HepG2 (cell line): Measurements from ENCODE around the gene EEF1AKMT3. TPM values are rescaled to one million over a fixed set of nuclear protein-coding genes. Genes with fewer than 3 reads are reported as not detected.
A peak's percentile ranks its signal among the peaks of the same experiment; 100 is the strongest.

Source experiments
- BRD4 ChIP-seq: sonication (generic); formaldehyde crosslinking; IDR thresholded peaks from 2 replicates; pipeline ENCODE4 v1.4.0; 2020; ENCODE audit warnings: missing genetic modification reagents
- CENPT ChIP-seq: sonication (generic); formaldehyde crosslinking; IDR thresholded peaks from 2 replicates; pipeline ENCODE4 v1.8.0; 2022; ENCODE audit warnings: low read depth, mild to moderate bottlenecking, moderate library complexity, missing genetic modification reagents
- ETV5 ChIP-seq: IDR thresholded peaks from 2 replicates; pipeline ENCODE4 v1.6.1; 2018; ENCODE audit warnings: missing biosample characterization, missing genetic modification reagents, inconsistent platforms, borderline replicate concordance
- HNRNPLL ChIP-seq: fragments of 200-400 bp; formaldehyde crosslinking; IDR thresholded peaks from 2 replicates; pipeline ENCODE4 v1.6.1; 2017; ENCODE audit warnings: mild to moderate bottlenecking, low read depth, low read length; ENCODE audit not compliant: poor library complexity, severe bottlenecking
- HOXD1 ChIP-seq: sonication (generic); formaldehyde crosslinking; IDR thresholded peaks from 2 replicates; pipeline ENCODE4 v1.5.0; 2020; ENCODE audit warnings: missing genetic modification reagents
- MBD4 ChIP-seq: IDR thresholded peaks from 2 replicates; pipeline ENCODE4 v1.6.1; 2012; ENCODE audit warnings: low read length, inconsistent platforms, borderline replicate concordance
- NRL ChIP-seq: sonication (generic); formaldehyde crosslinking; IDR thresholded peaks from 2 replicates; pipeline ENCODE4 v1.5.0; 2020; ENCODE audit warnings: missing genetic modification reagents, mild to moderate bottlenecking, moderate library complexity, borderline replicate concordance
- PHF8 ChIP-seq: sonication (generic); formaldehyde crosslinking; IDR thresholded peaks from 2 replicates; pipeline ENCODE4 v1.5.0; 2020; ENCODE audit warnings: missing genetic modification reagents
- SALL1 ChIP-seq: sonication (generic); formaldehyde crosslinking; IDR thresholded peaks from 2 replicates; pipeline ENCODE4 v1.8.0; 2022; ENCODE audit warnings: mild to moderate bottlenecking, missing genetic modification reagents
- SNRNP70 ChIP-seq: fragments of 200-400 bp; formaldehyde crosslinking; IDR thresholded peaks from 2 replicates; pipeline ENCODE4 v1.6.1; 2017; ENCODE audit warnings: mild to moderate bottlenecking, low read depth, low read length, moderate library complexity
- ZBTB42 ChIP-seq: sonication (generic); formaldehyde crosslinking; IDR thresholded peaks from 2 replicates; pipeline ENCODE4 v1.5.0; 2020; ENCODE audit warnings: mild to moderate bottlenecking, missing genetic modification reagents
- ZNF382 ChIP-seq: sonication (generic); formaldehyde crosslinking; IDR thresholded peaks from 2 replicates; pipeline ENCODE4 v1.5.0; 2020; ENCODE audit warnings: missing genetic modification reagents, mild to moderate bottlenecking, borderline replicate concordance
- ZNF383 ChIP-seq: sonication (generic); formaldehyde crosslinking; IDR thresholded peaks from 2 replicates; pipeline ENCODE4 v1.4.0; 2020; ENCODE audit warnings: missing genetic modification reagents, mild to moderate bottlenecking, borderline replicate concordance
- ZNF556 ChIP-seq: sonication (generic); formaldehyde crosslinking; IDR thresholded peaks from 2 replicates; pipeline ENCODE4 v1.4.0; 2020; ENCODE audit warnings: mild to moderate bottlenecking, missing genetic modification reagents, borderline replicate concordance
- ZNF792 ChIP-seq: IDR thresholded peaks from 2 replicates; pipeline ENCODE4 v1.6.1; 2016
- ZSCAN21 ChIP-seq: sonication (generic); formaldehyde crosslinking; IDR thresholded peaks from 2 replicates; pipeline ENCODE4 v1.8.0; 2022; ENCODE audit warnings: mild to moderate bottlenecking, missing genetic modification reagents, moderate library complexity, borderline replicate concordance
- polyA plus RNA-seq, 8 experiments: library from polyadenylated mRNA; depleted of rRNA in 3 of 8; stranded (reverse) in 7 of 8; unstranded in 1 of 8; fragments of >200 nt; fragmentation: Illumina TruSeq in 4 of 8; extraction: Trizol in 4 of 8; gene quantifications; 2 replicates each; pipeline versions ENCODE4 v1.2.1 to v1.2.3, GENCODE V29; 2011 to 2016; ENCODE audit warnings: low read depth in 4 of 8, missing spikeins in 1 of 8, mixed read lengths in 1 of 8; ENCODE audit not compliant: insufficient read depth in 1 of 8
- total RNA-seq, 5 experiments: library from RNA; depleted of rRNA; stranded (reverse); fragments of >200 nt; fragmentation: Illumina TruSeq; extraction: Trizol; gene quantifications; 2 replicates each; pipeline ENCODE4 v1.2.3, GENCODE V29; 2016; ENCODE audit warnings: low read depth in 1 of 5
- TF ChIP-seq, protein P1 (sequence below): sonication (generic); formaldehyde crosslinking; conservative IDR thresholded peaks from 2 replicates; pipeline ENCODE4 v1.4.0; 2020; ENCODE audit warnings: missing genetic modification reagents
- TF ChIP-seq, protein P2 (sequence below): sonication (generic); formaldehyde crosslinking; IDR thresholded peaks from 2 replicates; pipeline ENCODE4 v1.4.0; 2020; ENCODE audit warnings: missing genetic modification reagents
- TF ChIP-seq, protein P3 (sequence below): sonication (generic); formaldehyde crosslinking; IDR thresholded peaks from 2 replicates; pipeline ENCODE4 v1.4.0; 2020; ENCODE audit warnings: mild to moderate bottlenecking, missing genetic modification reagents
- TF ChIP-seq, protein P4 (sequence below): fragments of 450-650 bp; IDR thresholded peaks from 2 replicates; pipeline ENCODE4 v1.6.1; 2017
- TF ChIP-seq, protein P5 (sequence below): sonication (generic); formaldehyde crosslinking; IDR thresholded peaks from 2 replicates; pipeline ENCODE4 v1.9.0; 2022; ENCODE audit warnings: missing genetic modification reagents, mild to moderate bottlenecking, borderline replicate concordance
- TF ChIP-seq, protein P6 (sequence below): sonication (generic); formaldehyde crosslinking; IDR thresholded peaks from 2 replicates; pipeline ENCODE4 v1.8.1; 2022; ENCODE audit warnings: mild to moderate bottlenecking, missing genetic modification reagents

The EEF1AKMT3 gene
- total and polyA plus RNA-seq, 2 of the 13 experiments (the other 11 are each of a cell fraction or from before 2014, with no cell fraction given): 4.7 to 11.4 TPM

DNA sequence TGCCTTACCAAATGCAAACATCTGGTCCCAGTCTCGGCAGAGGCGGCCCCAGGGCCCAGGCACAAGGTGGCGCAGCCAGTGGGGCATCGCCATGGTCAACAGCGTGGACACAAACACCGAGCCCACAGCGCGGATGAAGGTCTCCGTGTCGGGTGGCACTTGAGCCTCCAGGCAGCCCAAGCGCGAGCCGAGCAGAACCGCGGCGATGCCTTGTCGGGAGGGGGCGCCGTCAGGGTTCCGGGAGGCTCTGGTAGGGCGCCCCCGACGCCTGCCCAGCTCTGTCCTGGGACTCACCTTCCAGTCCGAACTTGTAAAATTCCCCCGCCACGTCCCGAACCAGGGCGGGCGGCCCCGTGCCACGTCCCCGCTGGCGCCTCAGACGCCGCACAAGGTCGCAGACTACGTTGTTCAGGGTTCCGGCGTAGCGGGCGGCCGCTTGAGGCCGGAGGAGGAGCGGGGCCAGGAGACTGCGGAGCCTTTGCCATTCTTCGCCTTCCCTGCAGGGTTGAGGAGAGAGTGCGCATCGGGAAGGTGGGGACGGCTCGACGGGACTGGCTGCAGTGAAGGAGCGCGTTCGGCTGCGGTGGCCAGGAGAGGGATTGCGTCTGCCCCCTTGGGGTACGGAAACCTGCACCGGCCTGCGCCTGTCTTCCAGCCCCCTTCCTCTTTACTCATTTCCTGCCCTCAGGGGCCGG lies 7.3 kb upstream of the EEF1AKMT3 start (continued):
- TF ChIP-seq, protein P1, sequence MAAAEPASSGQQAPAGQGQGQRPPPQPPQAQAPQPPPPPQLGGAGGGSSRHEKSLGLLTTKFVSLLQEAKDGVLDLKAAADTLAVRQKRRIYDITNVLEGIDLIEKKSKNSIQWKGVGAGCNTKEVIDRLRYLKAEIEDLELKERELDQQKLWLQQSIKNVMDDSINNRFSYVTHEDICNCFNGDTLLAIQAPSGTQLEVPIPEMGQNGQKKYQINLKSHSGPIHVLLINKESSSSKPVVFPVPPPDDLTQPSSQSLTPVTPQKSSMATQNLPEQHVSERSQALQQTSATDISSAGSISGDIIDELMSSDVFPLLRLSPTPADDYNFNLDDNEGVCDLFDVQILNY (CRISPR knock-in tag): no peak
- TF ChIP-seq, protein P2, sequence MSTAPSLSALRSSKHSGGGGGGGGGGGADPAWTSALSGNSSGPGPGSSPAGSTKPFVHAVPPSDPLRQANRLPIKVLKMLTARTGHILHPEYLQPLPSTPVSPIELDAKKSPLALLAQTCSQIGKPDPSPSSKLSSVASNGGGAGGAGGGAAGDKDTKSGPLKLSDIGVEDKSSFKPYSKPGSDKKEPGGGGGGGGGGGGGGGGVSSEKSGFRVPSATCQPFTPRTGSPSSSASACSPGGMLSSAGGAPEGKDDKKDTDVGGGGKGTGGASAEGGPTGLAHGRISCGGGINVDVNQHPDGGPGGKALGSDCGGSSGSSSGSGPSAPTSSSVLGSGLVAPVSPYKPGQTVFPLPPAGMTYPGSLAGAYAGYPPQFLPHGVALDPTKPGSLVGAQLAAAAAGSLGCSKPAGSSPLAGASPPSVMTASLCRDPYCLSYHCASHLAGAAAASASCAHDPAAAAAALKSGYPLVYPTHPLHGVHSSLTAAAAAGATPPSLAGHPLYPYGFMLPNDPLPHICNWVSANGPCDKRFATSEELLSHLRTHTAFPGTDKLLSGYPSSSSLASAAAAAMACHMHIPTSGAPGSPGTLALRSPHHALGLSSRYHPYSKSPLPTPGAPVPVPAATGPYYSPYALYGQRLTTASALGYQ (CRISPR knock-in tag): no peak
- no peak; the same call in 1 of the 2 replicates for TF ChIP-seq ZSCAN21 (CRISPR knock-in tag)
- no peak for TF ChIP-seq MBD4
- TF ChIP-seq, protein P3, sequence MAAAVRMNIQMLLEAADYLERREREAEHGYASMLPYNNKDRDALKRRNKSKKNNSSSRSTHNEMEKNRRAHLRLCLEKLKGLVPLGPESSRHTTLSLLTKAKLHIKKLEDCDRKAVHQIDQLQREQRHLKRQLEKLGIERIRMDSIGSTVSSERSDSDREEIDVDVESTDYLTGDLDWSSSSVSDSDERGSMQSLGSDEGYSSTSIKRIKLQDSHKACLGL: peak; percentile 47; the same call in 1 of the 2 replicates
- TF ChIP-seq ZBTB42: peak; percentile 75; the same call in 1 of the 2 replicates
- TF ChIP-seq PHF8 (CRISPR knock-in tag): peak; percentile 63
- 0 out of 2 replicates have a peak, but pooled peaks have one; percentile 50 for TF ChIP-seq HOXD1
- TF ChIP-seq HNRNPLL: peak; percentile 96
- TF ChIP-seq NRL (CRISPR knock-in tag): peak; percentile 62
- peak; percentile 13; the same call in 1 of the 2 replicates for TF ChIP-seq ETV5
- TF ChIP-seq, protein P4, sequence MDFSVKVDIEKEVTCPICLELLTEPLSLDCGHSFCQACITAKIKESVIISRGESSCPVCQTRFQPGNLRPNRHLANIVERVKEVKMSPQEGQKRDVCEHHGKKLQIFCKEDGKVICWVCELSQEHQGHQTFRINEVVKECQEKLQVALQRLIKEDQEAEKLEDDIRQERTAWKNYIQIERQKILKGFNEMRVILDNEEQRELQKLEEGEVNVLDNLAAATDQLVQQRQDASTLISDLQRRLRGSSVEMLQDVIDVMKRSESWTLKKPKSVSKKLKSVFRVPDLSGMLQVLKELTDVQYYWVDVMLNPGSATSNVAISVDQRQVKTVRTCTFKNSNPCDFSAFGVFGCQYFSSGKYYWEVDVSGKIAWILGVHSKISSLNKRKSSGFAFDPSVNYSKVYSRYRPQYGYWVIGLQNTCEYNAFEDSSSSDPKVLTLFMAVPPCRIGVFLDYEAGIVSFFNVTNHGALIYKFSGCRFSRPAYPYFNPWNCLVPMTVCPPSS: no peak
- TF ChIP-seq ZNF383 (CRISPR knock-in tag): no peak
- no peak for TF ChIP-seq ZNF382 (CRISPR knock-in tag)
- TF ChIP-seq CENPT (CRISPR knock-in tag): no peak
- TF ChIP-seq ZNF792 (CRISPR knock-in tag): no peak
- peak; percentile 45; the same call in 1 of the 2 replicates for TF ChIP-seq ZNF556 (CRISPR knock-in tag)
- TF ChIP-seq SNRNP70: no peak
- TF ChIP-seq, protein P5, sequence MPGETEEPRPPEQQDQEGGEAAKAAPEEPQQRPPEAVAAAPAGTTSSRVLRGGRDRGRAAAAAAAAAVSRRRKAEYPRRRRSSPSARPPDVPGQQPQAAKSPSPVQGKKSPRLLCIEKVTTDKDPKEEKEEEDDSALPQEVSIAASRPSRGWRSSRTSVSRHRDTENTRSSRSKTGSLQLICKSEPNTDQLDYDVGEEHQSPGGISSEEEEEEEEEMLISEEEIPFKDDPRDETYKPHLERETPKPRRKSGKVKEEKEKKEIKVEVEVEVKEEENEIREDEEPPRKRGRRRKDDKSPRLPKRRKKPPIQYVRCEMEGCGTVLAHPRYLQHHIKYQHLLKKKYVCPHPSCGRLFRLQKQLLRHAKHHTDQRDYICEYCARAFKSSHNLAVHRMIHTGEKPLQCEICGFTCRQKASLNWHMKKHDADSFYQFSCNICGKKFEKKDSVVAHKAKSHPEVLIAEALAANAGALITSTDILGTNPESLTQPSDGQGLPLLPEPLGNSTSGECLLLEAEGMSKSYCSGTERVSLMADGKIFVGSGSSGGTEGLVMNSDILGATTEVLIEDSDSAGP (CRISPR knock-in tag): peak; percentile 86; the same call in 1 of the 2 replicates
- TF ChIP-seq, protein P6, sequence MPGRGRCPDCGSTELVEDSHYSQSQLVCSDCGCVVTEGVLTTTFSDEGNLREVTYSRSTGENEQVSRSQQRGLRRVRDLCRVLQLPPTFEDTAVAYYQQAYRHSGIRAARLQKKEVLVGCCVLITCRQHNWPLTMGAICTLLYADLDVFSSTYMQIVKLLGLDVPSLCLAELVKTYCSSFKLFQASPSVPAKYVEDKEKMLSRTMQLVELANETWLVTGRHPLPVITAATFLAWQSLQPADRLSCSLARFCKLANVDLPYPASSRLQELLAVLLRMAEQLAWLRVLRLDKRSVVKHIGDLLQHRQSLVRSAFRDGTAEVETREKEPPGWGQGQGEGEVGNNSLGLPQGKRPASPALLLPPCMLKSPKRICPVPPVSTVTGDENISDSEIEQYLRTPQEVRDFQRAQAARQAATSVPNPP (CRISPR knock-in tag): 0 out of 2 replicates have a peak, but pooled peaks have one; percentile 37
- TF ChIP-seq BRD4 (CRISPR knock-in tag): peak; percentile 67; the same call in 1 of the 2 replicates
- peak; percentile 41; the same call in 1 of the 2 replicates for TF ChIP-seq SALL1 (CRISPR knock-in tag)
